HEK293 (cell line): ENCODE data around the gene ZNF672.

Experiments used
- CTCF ChIA-PET: fragments of 350-600 bp; formaldehyde crosslinking; extraction: SDS; loops from one replicate; lab custom pipeline; 2021; ENCODE audit warnings: antibody characterized with exemption; lab: Yijun Ruan, JAX
- POLR2A ChIA-PET: fragments of 300-600 bp; formaldehyde crosslinking; extraction: SDS; loops from one replicate; lab custom pipeline; 2020; ENCODE audit warnings: antibody characterized with exemption, inconsistent platforms; lab: Yijun Ruan, JAX
- H3K27ac ChIP-seq: fragments of 200-500 bp; sonication (Bioruptor generic); 2 replicates; pipeline ENCODE4 v1.5.1; 2014; ENCODE audit warnings: low read depth, low read length, control low read depth, inconsistent platforms; ENCODE audit errors: extremely low read depth
- H3K36me3 ChIP-seq, 2 experiments: fragments of 200-500 bp in 1 of 2; sonication (Bioruptor generic) in 1 of 2; 1 replicate in 1 of 2; 2 replicates in 1 of 2; pipeline ENCODE4 v1.5.1; 2014 to 2017; ENCODE audit warnings: inconsistent platforms in 2 of 2, low read length in 2 of 2; ENCODE audit not compliant: control insufficient read depth in 2 of 2, insufficient read depth in 1 of 2
- H3K4me1 ChIP-seq: fragments of 200-500 bp; sonication (Bioruptor generic); 2 replicates; pipeline ENCODE4 v1.5.1; 2014; ENCODE audit warnings: mild to moderate bottlenecking, low read length, inconsistent platforms; ENCODE audit not compliant: control insufficient read depth, insufficient read depth
- H3K4me3 ChIP-seq: 2 replicates; pipeline ENCODE4 v1.5.1; 2011; ENCODE audit warnings: low read depth, mild to moderate bottlenecking, control low read depth, low read length, moderate library complexity
- H3K9me3 ChIP-seq: fragments of 200-500 bp; sonication (Bioruptor generic); 2 replicates; pipeline ENCODE4 v1.5.1; 2014; ENCODE audit warnings: low read depth, low read length, inconsistent platforms; ENCODE audit not compliant: control insufficient read depth, insufficient read depth
- GLI4 ChIP-seq: fragments of 450-650 bp; formaldehyde crosslinking; IDR thresholded peaks from 2 replicates; pipeline ENCODE4 v1.5.1; 2016; ENCODE audit warnings: missing biosample characterization, missing genetic modification characterization
- IKZF3 ChIP-seq: fragments of 450-650 bp; IDR thresholded peaks from 2 replicates; pipeline ENCODE4 v1.5.0; 2018; ENCODE audit warnings: missing biosample characterization, mild to moderate bottlenecking, missing genetic modification characterization, moderate library complexity
- INSM2 ChIP-seq: fragments of 450-650 bp; formaldehyde crosslinking; IDR thresholded peaks from 2 replicates; pipeline ENCODE4 v1.5.1; 2016; ENCODE audit warnings: missing biosample characterization, missing genetic modification characterization
- KLF1 ChIP-seq: fragments of 450-650 bp; formaldehyde crosslinking; IDR thresholded peaks from 2 replicates; pipeline ENCODE4 v1.5.1; 2016; ENCODE audit warnings: missing biosample characterization, missing genetic modification characterization
- MZF1 ChIP-seq: fragments of 450-650 bp; formaldehyde crosslinking; IDR thresholded peaks from 2 replicates; pipeline ENCODE4 v1.5.1; 2017; ENCODE audit warnings: missing biosample characterization, missing genetic modification characterization, borderline replicate concordance
- OSR2 ChIP-seq: fragments of 450-650 bp; formaldehyde crosslinking; IDR thresholded peaks from 2 replicates; pipeline ENCODE4 v1.5.1; 2016; ENCODE audit warnings: missing biosample characterization, missing genetic modification characterization
- OVOL3 ChIP-seq: fragments of 450-650 bp; formaldehyde crosslinking; IDR thresholded peaks from 2 replicates; pipeline ENCODE4 v1.5.1; 2016; ENCODE audit warnings: missing biosample characterization, missing genetic modification characterization
- SCRT1 ChIP-seq: fragments of 450-650 bp; formaldehyde crosslinking; IDR thresholded peaks from 2 replicates; pipeline ENCODE4 v1.5.1; 2016; ENCODE audit warnings: missing biosample characterization, missing genetic modification characterization, borderline replicate concordance
- SCRT2 ChIP-seq: fragments of 450-650 bp; formaldehyde crosslinking; IDR thresholded peaks from 2 replicates; pipeline ENCODE4 v1.5.1; 2016; ENCODE audit warnings: missing biosample characterization, missing genetic modification characterization
- SETDB1 ChIP-seq: IDR thresholded peaks from one replicate; pipeline ENCODE4 v1.6.1; 2017; ENCODE audit warnings: mild to moderate bottlenecking, low read length, moderate library complexity, mixed read lengths; ENCODE audit not compliant: insufficient read length
- SP7 ChIP-seq: fragments of 450-650 bp; formaldehyde crosslinking; IDR thresholded peaks from 2 replicates; pipeline ENCODE4 v1.5.1; 2016; ENCODE audit warnings: missing biosample characterization, missing genetic modification characterization
- TCF7L2 ChIP-seq: IDR thresholded peaks from 2 replicates; pipeline ENCODE4 v1.6.1; 2011; ENCODE audit warnings: low read depth, mild to moderate bottlenecking, inconsistent platforms, low read length, moderate library complexity, borderline replicate concordance
- ZBTB21 ChIP-seq: fragments of 450-650 bp; formaldehyde crosslinking; IDR thresholded peaks from 2 replicates; pipeline ENCODE4 v1.5.1; 2017; ENCODE audit warnings: missing biosample characterization, missing genetic modification characterization
- ZBTB48 ChIP-seq: fragments of 450-650 bp; formaldehyde crosslinking; IDR thresholded peaks from 2 replicates; pipeline ENCODE4 v1.5.1; 2016; ENCODE audit warnings: missing biosample characterization, missing genetic modification characterization
- ZBTB7A ChIP-seq: fragments of 450-650 bp; formaldehyde crosslinking; IDR thresholded peaks from 2 replicates; pipeline ENCODE4 v1.5.1; 2016; ENCODE audit warnings: low read depth, missing biosample characterization, missing genetic modification characterization
- ZFP37 ChIP-seq: fragments of 450-650 bp; formaldehyde crosslinking; IDR thresholded peaks from 2 replicates; pipeline ENCODE4 v1.5.1; 2016; ENCODE audit warnings: missing biosample characterization, missing genetic modification characterization
- ZFP41 ChIP-seq: fragments of 450-650 bp; formaldehyde crosslinking; IDR thresholded peaks from 2 replicates; pipeline ENCODE4 v1.5.1; 2016; ENCODE audit warnings: missing biosample characterization, missing genetic modification characterization, borderline replicate concordance
- ZNF10 ChIP-seq: fragments of 450-650 bp; formaldehyde crosslinking; IDR thresholded peaks from 2 replicates; pipeline ENCODE4 v1.5.1; 2017; ENCODE audit warnings: missing biosample characterization, missing genetic modification characterization
- ZNF112 ChIP-seq: fragments of 450-650 bp; formaldehyde crosslinking; IDR thresholded peaks from 2 replicates; pipeline ENCODE4 v1.5.0; 2017; ENCODE audit warnings: missing biosample characterization, missing genetic modification characterization
- ZNF133 ChIP-seq: fragments of 450-650 bp; formaldehyde crosslinking; IDR thresholded peaks from 2 replicates; pipeline ENCODE4 v1.5.1; 2016; ENCODE audit warnings: missing biosample characterization, missing genetic modification characterization
- ZNF174 ChIP-seq: fragments of 450-650 bp; formaldehyde crosslinking; IDR thresholded peaks from 2 replicates; pipeline ENCODE4 v1.5.0; 2017; ENCODE audit warnings: missing biosample characterization, mild to moderate bottlenecking, missing genetic modification characterization
- ZNF19 ChIP-seq: fragments of 450-650 bp; formaldehyde crosslinking; IDR thresholded peaks from 2 replicates; pipeline ENCODE4; 2016; ENCODE audit warnings: missing biosample characterization, missing genetic modification characterization, low read depth
- ZNF2 ChIP-seq: fragments of 450-650 bp; formaldehyde crosslinking; IDR thresholded peaks from 2 replicates; pipeline ENCODE4 v1.5.1; 2016; ENCODE audit warnings: missing biosample characterization, missing genetic modification characterization
- ZNF23 ChIP-seq: fragments of 450-650 bp; formaldehyde crosslinking; IDR thresholded peaks from 2 replicates; pipeline ENCODE4 v1.5.1; 2016; ENCODE audit warnings: missing biosample characterization, missing genetic modification characterization, borderline replicate concordance
- ZNF24 ChIP-seq: fragments of 450-650 bp; formaldehyde crosslinking; IDR thresholded peaks from 2 replicates; pipeline ENCODE4 v1.5.1; 2016; ENCODE audit warnings: missing biosample characterization, missing genetic modification characterization
- ZNF292 ChIP-seq: fragments of 450-650 bp; formaldehyde crosslinking; IDR thresholded peaks from 2 replicates; pipeline ENCODE4 v1.5.1; 2016; ENCODE audit warnings: low read depth, missing biosample characterization, missing genetic modification characterization, borderline replicate concordance
- ZNF335 ChIP-seq: fragments of 450-650 bp; formaldehyde crosslinking; conservative IDR thresholded peaks from 2 replicates; pipeline ENCODE4 v1.5.1; 2016; ENCODE audit warnings: missing biosample characterization, missing genetic modification characterization
- ZNF560 ChIP-seq: fragments of 450-650 bp; formaldehyde crosslinking; IDR thresholded peaks from 2 replicates; pipeline ENCODE4 v1.5.1; 2017; ENCODE audit warnings: missing biosample characterization, missing genetic modification characterization, borderline replicate concordance
- ZNF658 ChIP-seq: fragments of 450-650 bp; formaldehyde crosslinking; IDR thresholded peaks from 2 replicates; pipeline ENCODE4; 2016; ENCODE audit warnings: missing biosample characterization, missing genetic modification characterization
- ZNF692 ChIP-seq: fragments of 450-650 bp; formaldehyde crosslinking; IDR thresholded peaks from 2 replicates; pipeline ENCODE4 v1.5.1; 2016; ENCODE audit warnings: missing biosample characterization, missing genetic modification characterization
- ZNF777 ChIP-seq: fragments of 450-650 bp; formaldehyde crosslinking; IDR thresholded peaks from 2 replicates; pipeline ENCODE4 v1.5.1; 2017; ENCODE audit warnings: missing biosample characterization, missing genetic modification characterization, borderline replicate concordance
- TF ChIP-seq, protein P1 (sequence below): fragments of 450-650 bp; formaldehyde crosslinking; IDR thresholded peaks from 2 replicates; pipeline ENCODE4 v1.5.1; 2017; ENCODE audit warnings: missing biosample characterization, missing genetic modification characterization
- TF ChIP-seq, protein P2 (sequence below): fragments of 450-650 bp; formaldehyde crosslinking; conservative IDR thresholded peaks from 2 replicates; pipeline ENCODE4 v1.5.1; 2016; ENCODE audit warnings: low read depth, missing biosample characterization, missing genetic modification characterization

ZNF672 gene

GRCh38 chr1:248837781-248838356, at the start of gene ZNF672:
TSS of gene ZNF672 (plus strand) at chr1:248838224. CDS start at chr1:248847275, 9,051 bp downstream.
- no peaks in the 10 kb centered on the region for H3K9me3 ChIP-seq
- CTCF ChIA-PET = no interaction called here
- H3K27ac ChIP-seq = peak within 1 kb of the TSS; percentile 73
- H3K36me3 ChIP-seq = peaks cover 0 to 8% of the 10 kb centered on the region in 2 experiments; a peak in 1 of 3 replicates
- H3K4me3 ChIP-seq = peak within 1 kb of the TSS; percentile 59
- no peaks in the 10 kb centered on the region for H3K4me1 ChIP-seq
- POLR2A ChIA-PET = interaction anchor here (0.7 to 2.4 kb wide), 6 partner anchors 10 to 68 kb away, joined by 3 to 19 read pairs (median 4); partner anchors contain the start of genes PGBD2, SH3BP5L and ZNF692
- TF ChIP-seq ZNF658 (no peak), ZBTB48 (tag by site-specific recombination) (no peak), IKZF3 (tag by site-specific recombination) (peak; percentile 68; the same call in 1 of the 2 replicates), ZBTB7A (no peak), TCF7L2 (no peak), SP7 (tag by site-specific recombination) (no peak), KLF1 (no peak), ZFP37 (tag by site-specific recombination) (no peak), ZNF19 (tag by site-specific recombination) (no peak), SCRT2 (tag by site-specific recombination) (no peak), ZNF174 (tag by site-specific recombination) (no peak), INSM2 (tag by site-specific recombination) (no peak), ZNF777 (tag by site-specific recombination) (no peak), SETDB1 (no peak), ZNF112 (tag by site-specific recombination) (no peak), ZNF292 (tag by site-specific recombination) (no peak), ZNF2 (tag by site-specific recombination) (no peak), ZBTB21 (no peak), ZNF560 (tag by site-specific recombination) (no peak), ZNF692 (tag by site-specific recombination) (no peak), ZNF133 (tag by site-specific recombination) (no peak), ZNF23 (tag by site-specific recombination) (no peak), SCRT1 (tag by site-specific recombination) (no peak), GLI4 (tag by site-specific recombination) (no peak), ZNF24 (no peak), ZNF335 (tag by site-specific recombination) (peak; percentile 46; the same call in 1 of the 2 replicates), MZF1 (tag by site-specific recombination) (no peak), ZFP41 (tag by site-specific recombination) (no peak), OSR2 (peak; percentile 54), ZNF10 (tag by site-specific recombination) (no peak), OVOL3 (tag by site-specific recombination) (no peak)
- TF ChIP-seq, protein P1, sequence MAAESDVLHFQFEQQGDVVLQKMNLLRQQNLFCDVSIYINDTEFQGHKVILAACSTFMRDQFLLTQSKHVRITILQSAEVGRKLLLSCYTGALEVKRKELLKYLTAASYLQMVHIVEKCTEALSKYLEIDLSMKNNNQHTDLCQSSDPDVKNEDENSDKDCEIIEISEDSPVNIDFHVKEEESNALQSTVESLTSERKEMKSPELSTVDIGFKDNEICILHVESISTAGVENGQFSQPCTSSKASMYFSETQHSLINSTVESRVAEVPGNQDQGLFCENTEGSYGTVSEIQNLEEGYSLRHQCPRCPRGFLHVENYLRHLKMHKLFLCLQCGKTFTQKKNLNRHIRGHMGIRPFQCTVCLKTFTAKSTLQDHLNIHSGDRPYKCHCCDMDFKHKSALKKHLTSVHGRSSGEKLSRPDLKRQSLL (tag by site-specific recombination) = no peak
- TF ChIP-seq, protein P2, sequence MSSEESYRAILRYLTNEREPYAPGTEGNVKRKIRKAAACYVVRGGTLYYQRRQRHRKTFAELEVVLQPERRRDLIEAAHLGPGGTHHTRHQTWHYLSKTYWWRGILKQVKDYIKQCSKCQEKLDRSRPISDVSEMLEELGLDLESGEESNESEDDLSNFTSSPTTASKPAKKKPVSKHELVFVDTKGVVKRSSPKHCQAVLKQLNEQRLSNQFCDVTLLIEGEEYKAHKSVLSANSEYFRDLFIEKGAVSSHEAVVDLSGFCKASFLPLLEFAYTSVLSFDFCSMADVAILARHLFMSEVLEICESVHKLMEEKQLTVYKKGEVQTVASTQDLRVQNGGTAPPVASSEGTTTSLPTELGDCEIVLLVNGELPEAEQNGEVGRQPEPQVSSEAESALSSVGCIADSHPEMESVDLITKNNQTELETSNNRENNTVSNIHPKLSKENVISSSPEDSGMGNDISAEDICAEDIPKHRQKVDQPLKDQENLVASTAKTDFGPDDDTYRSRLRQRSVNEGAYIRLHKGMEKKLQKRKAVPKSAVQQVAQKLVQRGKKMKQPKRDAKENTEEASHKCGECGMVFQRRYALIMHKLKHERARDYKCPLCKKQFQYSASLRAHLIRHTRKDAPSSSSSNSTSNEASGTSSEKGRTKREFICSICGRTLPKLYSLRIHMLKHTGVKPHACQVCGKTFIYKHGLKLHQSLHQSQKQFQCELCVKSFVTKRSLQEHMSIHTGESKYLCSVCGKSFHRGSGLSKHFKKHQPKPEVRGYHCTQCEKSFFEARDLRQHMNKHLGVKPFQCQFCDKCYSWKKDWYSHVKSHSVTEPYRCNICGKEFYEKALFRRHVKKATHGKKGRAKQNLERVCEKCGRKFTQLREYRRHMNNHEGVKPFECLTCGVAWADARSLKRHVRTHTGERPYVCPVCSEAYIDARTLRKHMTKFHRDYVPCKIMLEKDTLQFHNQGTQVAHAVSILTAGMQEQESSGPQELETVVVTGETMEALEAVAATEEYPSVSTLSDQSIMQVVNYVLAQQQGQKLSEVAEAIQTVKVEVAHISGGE (tag by site-specific recombination) = peak; percentile 85
